Kidney (tissue), 14 donors: ENCODE measurements around the gene APOBR. TPM values are rescaled to one million over a fixed set of nuclear protein-coding genes. Genes with fewer than 3 reads are reported as not detected.
"Not testable (repeated sequence)": the region's sequence is repeated elsewhere in the genome, so short reads cannot be mapped to it uniquely, and the experiment has no call there.

Source experiments
- DNase-seq, 5 donors: peaks; one replicate each; pipeline ENCODE4 v3.0.0-alpha.2; 2013 to 2020
- FAIRE-seq: peaks from 2 replicates; lab custom pipeline; 2012; peaks lifted over from hg19 to GRCh38; lab: Jason Lieb, UNC
- H3K27ac ChIP-seq, 2 donors: one replicate each; pipeline ENCODE4 v1.7.0; 2013; ENCODE audit warnings: low read depth in 2 of 2, low read length in 2 of 2, inconsistent platforms in 1 of 2
- H3K27me3 ChIP-seq: one replicate; pipeline ENCODE4 v1.7.1; 2013; ENCODE audit warnings: low read length, inconsistent platforms; ENCODE audit not compliant: control insufficient read depth, insufficient read depth
- H3K36me3 ChIP-seq, 3 donors: one replicate each; pipeline versions ENCODE4 v1.7.0 to v1.7.1; 2013; ENCODE audit warnings: low read length in 3 of 3, control low read depth in 1 of 3, inconsistent platforms in 1 of 3; ENCODE audit not compliant: insufficient read depth in 3 of 3, control insufficient read depth in 2 of 3
- H3K4me1 ChIP-seq, 3 donors: one replicate each; pipeline versions ENCODE4 v1.7.0 to v1.7.1; 2013; ENCODE audit warnings: low read length in 3 of 3, inconsistent platforms in 1 of 3, low read depth in 1 of 3; ENCODE audit not compliant: control insufficient read depth in 2 of 3, insufficient read depth in 2 of 3
- H3K4me3 ChIP-seq, 3 donors: one replicate each; pipeline versions ENCODE4 v1.7.0 to v1.8.1; 2013; ENCODE audit warnings: low read length in 3 of 3, control low read depth in 1 of 3, inconsistent platforms in 1 of 3
- H3K9ac ChIP-seq, 3 donors: one replicate each; pipeline versions ENCODE4 v1.7.0 to v1.7.1; 2013; ENCODE audit warnings: low read length in 3 of 3, control low read depth in 1 of 3, inconsistent platforms in 1 of 3
- H3K9me3 ChIP-seq, 3 donors: one replicate each; pipeline versions ENCODE4 v1.7.0 to v1.7.1; 2013; ENCODE audit warnings: low read length in 3 of 3, control low read depth in 1 of 3, inconsistent platforms in 1 of 3; ENCODE audit not compliant: control insufficient read depth in 2 of 3, insufficient read depth in 1 of 3
- CTCF ChIP-seq: IDR thresholded peaks from 3 replicates; pipeline ENCODE4 v1.5.1; 2012; ENCODE audit warnings: mild to moderate bottlenecking, moderate library complexity, borderline replicate concordance; ENCODE audit not compliant: insufficient read depth; ENCODE audit errors: extremely low read depth
- intact Hi-C: fragments of 100-400 bp; cut with DNase I; formaldehyde crosslinking; loops from one replicate; pipeline ENCODE4 v1.11.1; 2022
- polyA plus RNA-seq: library from polyadenylated mRNA; stranded (reverse); fragments of 350-450 nt; fragmentation: Illumina TruSeq; extraction: RNeasy Lipid Tissue Mini Kit (QIAGEN cat#74804); gene quantifications from one replicate; pipeline ENCODE4 v1.2.3, GENCODE V29; 2014; ENCODE audit warnings: low read depth, low replicate concordance; ENCODE audit not compliant: insufficient read depth
- total RNA-seq: library from RNA; stranded (reverse); fragmentation: NEBNext Ultra II Directional; extraction: Animal tissue kit (Norgen Biotek cat#: 25700); gene quantifications from one replicate; pipeline ENCODE4 v1.2.1, GENCODE V29; 2021
- donor health status: control.
- donor health status: control.
- donor health status: control.
- donor health status: control.
- donor health status: control.
- donor health status: DM: yes; HTN: yes; CAD: no.
- donor health status: Normal renal cell carcinoma (clear cell type).

The APOBR gene
- total and polyA plus RNA-seq, 2 donors from 2014 or later, result 0.45 to 3.2 TPM

GRCh38 chr16:28526201-28527099 lies 32.0 kb downstream of the APOBR start:
- FAIRE-seq (no peak), DNase-seq (no peak)
- Histone ChIP-seq H3K4me1 (peaks cover 0 to 7% (median 3%) of the 10 kb centered on the region in 3 donors), H3K9ac (no peak overlapping the region), H3K4me3 (no peak overlapping the region), H3K36me3 (no peaks in the 10 kb centered on the region), H3K27ac (peak overlapping the region; percentile 0 to 14), H3K9me3 (no peaks in the 10 kb centered on the region), H3K27me3 (no peaks in the 10 kb centered on the region)
- TF ChIP-seq CTCF, result no peak
- intact Hi-C loops, result no loop called here

DNA sequence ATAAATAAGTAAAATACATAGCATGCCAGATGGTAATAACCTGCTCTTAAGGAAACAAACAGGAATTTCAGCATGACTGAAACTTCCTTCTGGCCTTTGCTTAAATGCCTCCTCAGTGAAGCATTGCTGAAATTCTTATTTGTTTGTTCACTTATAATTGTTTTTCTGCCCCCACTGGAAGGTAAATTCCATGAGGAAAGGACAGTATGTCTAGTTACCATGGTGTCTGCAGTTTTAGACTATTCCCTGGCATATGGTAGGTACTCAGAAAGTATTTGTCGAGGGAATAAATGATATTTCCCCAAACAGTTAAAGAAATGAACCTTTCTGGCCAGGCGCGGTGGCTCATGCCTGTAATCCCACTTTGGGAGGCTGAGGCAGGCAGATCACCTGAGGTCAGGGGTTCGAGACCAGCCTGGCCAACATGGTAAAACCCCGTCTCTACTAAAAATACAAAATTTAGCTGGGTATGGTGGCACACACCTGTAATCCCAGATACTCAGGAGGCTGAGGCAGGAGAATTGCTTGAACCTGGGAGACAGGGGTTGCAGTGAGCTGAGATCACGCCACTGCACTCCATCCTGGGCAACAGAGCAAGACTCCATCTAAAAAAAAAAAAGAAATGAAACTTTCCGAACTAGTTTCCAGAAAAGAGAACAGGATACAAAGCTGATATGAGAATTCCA lies 32.8 kb downstream of the APOBR start:
- DNase-seq, intact Hi-C loops, H3K4me1 ChIP-seq, H3K4me3 ChIP-seq, H3K36me3 ChIP-seq, H3K9ac ChIP-seq, FAIRE-seq, H3K27me3 ChIP-seq, H3K9me3 ChIP-seq: not testable (repeated sequence)
- H3K27ac ChIP-seq, result peak overlapping the region in 1 of 2 donors; percentile 12

DNA sequence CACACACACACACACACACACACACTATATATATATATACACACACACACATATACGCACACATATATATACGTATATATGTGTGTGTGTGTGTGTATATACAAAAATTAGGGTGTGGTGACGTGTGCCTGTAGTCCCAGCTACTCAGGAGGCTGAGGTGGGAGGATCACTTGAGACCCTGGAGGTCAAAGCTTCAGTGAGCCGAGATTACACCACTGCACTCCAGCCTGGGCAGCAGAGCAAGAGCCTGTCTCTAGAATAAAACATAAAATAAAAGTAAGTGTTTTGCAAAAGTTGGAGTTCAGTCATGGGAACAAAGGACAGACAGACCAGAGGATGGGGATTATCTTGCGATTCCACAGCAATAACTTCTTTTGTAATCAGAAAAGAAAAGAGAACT lies 33.5 kb downstream of the APOBR start:
- DNase-seq, result no peak
- no peak for TF ChIP-seq CTCF
- peak overlapping the region in 1 of 3 donors; percentile 7 for H3K9ac ChIP-seq
- no peak overlapping the region for H3K4me3 ChIP-seq
- peak overlapping the region in 1 of 2 donors; percentile 51 for H3K27ac ChIP-seq
- H3K36me3 ChIP-seq, result no peaks in the 10 kb centered on the region
- no peaks in the 10 kb centered on the region for H3K27me3 ChIP-seq
- intact Hi-C loops, result no loop called here
- peaks cover 0 to 7% (median 3%) of the 10 kb centered on the region in 3 donors for H3K4me1 ChIP-seq
- H3K9me3 ChIP-seq, result no peaks in the 10 kb centered on the region
- no peak for FAIRE-seq

- no peak for TF ChIP-seq CTCF
- Histone ChIP-seq H3K27me3 (no peaks in the 10 kb centered on the region), H3K4me1 (peaks cover 0 to 7% (median 3%) of the 10 kb centered on the region in 3 donors), H3K9ac (peak overlapping the region in 1 of 3 donors; percentile 7), H3K4me3 (no peak overlapping the region), H3K27ac (peak overlapping the region in 1 of 2 donors; percentile 51), H3K36me3 (no peaks in the 10 kb centered on the region), H3K9me3 (no peaks in the 10 kb centered on the region)
- DNase-seq, result no peak
- intact Hi-C loops, result no loop called here
- FAIRE-seq, result no peak
These were observed 34.0 kb downstream of the APOBR start for GRCh38 chr16:28528463-28528867.
